NCI-H2171 treated with DMSO at 0.1 percent for 48 hours (cell line): ENCODE results near the gene DNASE2B.

Experiments used
- DNase-seq: peaks from one replicate; lab custom pipeline; 2025; lab: John Stamatoyannopoulos, UW

DNASE2B gene

GRCh38 chr1:84374991-84375696 is 23.1 kb upstream of the DNASE2B start:
- no peak for DNase-seq

GRCh38 chr1:84376000-84376910 is 22.0 kb upstream of the DNASE2B start:
- DNase-seq = no peak

- no peak for DNase-seq
Observed at GRCh38 chr1:84377480-84378095, 20.7 kb upstream of the DNASE2B start.

- no peak for DNase-seq
Observed at GRCh38 chr1:84379138-84379916, 19.0 kb upstream of the DNASE2B start.

GRCh38 chr1:84379917-84380180 is 18.4 kb upstream of the DNASE2B start:
- no peak for DNase-seq

- DNase-seq = no peak
Observed at GRCh38 chr1:84382127-84382526, 16.2 kb upstream of the DNASE2B start.

GRCh38 chr1:84385347-84385746 is 12.9 kb upstream of the DNASE2B start:
- no peak for DNase-seq

- no peak for DNase-seq
Observed at GRCh38 chr1:84386716-84387479, 11.4 kb upstream of the DNASE2B start.

GRCh38 chr1:84387480-84388163 is 10.7 kb upstream of the DNASE2B start:
- DNase-seq = no peak

GRCh38 chr1:84390226-84390625 is 8.1 kb upstream of the DNASE2B start:
- DNase-seq = no peak

GRCh38 chr1:84401156-84401555 is 2.9 kb downstream of the DNASE2B start:
- no peak for DNase-seq

- DNase-seq = no peak
Observed at GRCh38 chr1:84402060-84402459, 3.8 kb downstream of the DNASE2B start.

GRCh38 chr1:84402501-84402900 is 4.2 kb downstream of the DNASE2B start:
- no peak for DNase-seq

- DNase-seq = no peak
Observed at GRCh38 chr1:84403347-84403746, 5.1 kb downstream of the DNASE2B start.

- DNase-seq = no peak
Observed at GRCh38 chr1:84406346-84406861, 8.1 kb downstream of the DNASE2B start.

GRCh38 chr1:84407524-84407923 is 9.2 kb downstream of the DNASE2B start:
- DNase-seq = no peak

- DNase-seq = no peak
Observed at GRCh38 chr1:84407958-84408422, 9.7 kb downstream of the DNASE2B start.

- no peak for DNase-seq
Observed at GRCh38 chr1:84409888-84410287, 11.6 kb downstream of the DNASE2B start.

- DNase-seq = no peak
Observed at GRCh38 chr1:84410328-84411095, 12.2 kb downstream of the DNASE2B start.
